Smooth muscle cell (in vitro differentiated cells): ENCODE data around the gene USP5. TPM values are rescaled to one million over a fixed set of nuclear protein-coding genes. Genes with fewer than 3 reads are reported as not detected.

Source experiments
- DNase-seq: peaks from one replicate; lab custom pipeline; 2025; ENCODE audit not compliant: unreplicated experiment; lab: John Stamatoyannopoulos, UW
- H2AFZ ChIP-seq: fragments of 200-600 bp; sonication (generic); 2 replicates; pipeline ENCODE4 v1.6.0; 2016; ENCODE audit warnings: antibody characterized with exemption, low read depth, mild to moderate bottlenecking
- H3F3A ChIP-seq: fragments of 200-600 bp; sonication (generic); 2 replicates; pipeline ENCODE4 v1.6.0; 2017; ENCODE audit warnings: antibody characterized with exemption, low read depth
- H3K27ac ChIP-seq: fragments of 200-600 bp; sonication (generic); 2 replicates; pipeline ENCODE4 v1.5.1; 2016; ENCODE audit warnings: low read depth, mild to moderate bottlenecking
- H3K27me3 ChIP-seq: fragments of 200-600 bp; sonication (generic); 2 replicates; pipeline ENCODE4 v1.6.1; 2016; ENCODE audit warnings: low read depth, mild to moderate bottlenecking
- H3K36me3 ChIP-seq: fragments of 200-600 bp; sonication (generic); 2 replicates; pipeline ENCODE4 v1.5.1; 2016; ENCODE audit warnings: low read depth
- H3K4me1 ChIP-seq: fragments of 200-600 bp; sonication (generic); 2 replicates; pipeline ENCODE4 v1.5.1; 2016; ENCODE audit warnings: low read depth
- H3K4me2 ChIP-seq: fragments of 200-600 bp; sonication (generic); 2 replicates; pipeline ENCODE4 v1.6.0; 2016; ENCODE audit warnings: mild to moderate bottlenecking
- H3K4me3 ChIP-seq: fragments of 200-600 bp; sonication (generic); 2 replicates; pipeline ENCODE4 v1.5.1; 2016; ENCODE audit warnings: mild to moderate bottlenecking
- H3K79me2 ChIP-seq: fragments of 200-600 bp; sonication (generic); 2 replicates; pipeline ENCODE4 v1.6.0; 2016; ENCODE audit warnings: low read depth, mild to moderate bottlenecking
- H3K9ac ChIP-seq: fragments of 200-600 bp; sonication (generic); 2 replicates; pipeline ENCODE4 v1.6.0; 2016; ENCODE audit warnings: low read depth
- H3K9me3 ChIP-seq: fragments of 200-600 bp; sonication (generic); replicated peaks from 2 replicates; pipeline ENCODE4 v1.5.1; 2016; ENCODE audit warnings: low read depth
- H4K20me1 ChIP-seq: fragments of 200-600 bp; sonication (generic); 2 replicates; pipeline ENCODE4 v1.6.0; 2016; ENCODE audit warnings: low read depth
- WGBS: methylation state at CpG from one replicate; pipeline ENCODE4 v1.1.7; 2016; ENCODE audit warnings: low lambda C conversion rate; 5-methylcytosine and 5-hydroxymethylcytosine counted together
- polyA plus RNA-seq: library from polyadenylated mRNA; unstranded; fragments of >200 nt; fragmentation: Nextera tagmentation; extraction: Ambion mirVana; gene quantifications from 2 replicates; pipeline ENCODE4 v1.2.1, GENCODE V29; 2016
- total RNA-seq: library from RNA; depleted of rRNA; stranded (reverse); fragments of >200 nt; gene quantifications from 2 replicates; pipeline ENCODE4 v1.2.3, GENCODE V29; 2014
- TF ChIP-seq, protein P1 (sequence below): fragments of 200-600 bp; sonication (generic); IDR thresholded peaks from 2 replicates; pipeline ENCODE4 v1.5.1; 2017; ENCODE audit warnings: borderline replicate concordance, mild to moderate bottlenecking, antibody characterized with exemption; ENCODE audit not compliant: insufficient read depth, poor library complexity, severe bottlenecking

The USP5 gene
- total and polyA plus RNA-seq, 2 experiments from 2014 or later = 51.3 to 64.9 TPM

DNA sequence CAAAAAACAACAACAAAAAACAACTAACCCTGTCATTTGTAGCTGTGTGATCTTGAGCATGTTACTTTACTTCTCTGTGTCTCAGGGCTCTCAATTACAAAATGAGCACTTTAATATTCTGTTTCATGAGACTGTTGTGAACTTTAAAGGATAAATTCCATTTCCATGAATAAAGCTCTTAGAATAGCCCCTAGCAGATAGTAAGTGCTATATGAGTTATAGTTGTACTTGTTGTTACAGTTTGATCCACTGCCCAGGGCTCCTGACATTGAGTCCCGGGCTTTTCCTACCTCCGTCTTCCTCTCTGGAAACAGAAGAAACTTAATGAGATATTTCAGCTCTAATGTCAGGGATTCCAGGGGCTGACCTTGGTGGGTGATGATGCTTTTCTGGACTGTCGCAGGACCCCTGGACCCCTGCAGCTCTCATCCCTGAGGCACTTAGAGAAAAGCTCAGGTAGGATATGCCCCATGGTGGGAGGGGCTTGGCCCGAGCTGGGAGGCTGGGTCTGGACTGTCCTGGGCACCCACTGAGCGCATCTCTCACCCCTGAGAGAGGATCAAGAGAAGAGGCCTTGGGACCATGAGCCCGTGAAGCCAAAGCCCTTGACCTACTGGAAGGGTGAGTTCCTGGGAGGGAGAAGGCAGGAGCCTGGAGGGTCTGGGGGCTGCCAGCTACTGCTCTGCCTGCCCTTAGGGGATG, 18.6 kb upstream of the USP5 start:
- Histone ChIP-seq H3K36me3 (no peaks in the 10 kb centered on the region), H3K4me3 (no peak overlapping the region)
- TF ChIP-seq, protein P1, sequence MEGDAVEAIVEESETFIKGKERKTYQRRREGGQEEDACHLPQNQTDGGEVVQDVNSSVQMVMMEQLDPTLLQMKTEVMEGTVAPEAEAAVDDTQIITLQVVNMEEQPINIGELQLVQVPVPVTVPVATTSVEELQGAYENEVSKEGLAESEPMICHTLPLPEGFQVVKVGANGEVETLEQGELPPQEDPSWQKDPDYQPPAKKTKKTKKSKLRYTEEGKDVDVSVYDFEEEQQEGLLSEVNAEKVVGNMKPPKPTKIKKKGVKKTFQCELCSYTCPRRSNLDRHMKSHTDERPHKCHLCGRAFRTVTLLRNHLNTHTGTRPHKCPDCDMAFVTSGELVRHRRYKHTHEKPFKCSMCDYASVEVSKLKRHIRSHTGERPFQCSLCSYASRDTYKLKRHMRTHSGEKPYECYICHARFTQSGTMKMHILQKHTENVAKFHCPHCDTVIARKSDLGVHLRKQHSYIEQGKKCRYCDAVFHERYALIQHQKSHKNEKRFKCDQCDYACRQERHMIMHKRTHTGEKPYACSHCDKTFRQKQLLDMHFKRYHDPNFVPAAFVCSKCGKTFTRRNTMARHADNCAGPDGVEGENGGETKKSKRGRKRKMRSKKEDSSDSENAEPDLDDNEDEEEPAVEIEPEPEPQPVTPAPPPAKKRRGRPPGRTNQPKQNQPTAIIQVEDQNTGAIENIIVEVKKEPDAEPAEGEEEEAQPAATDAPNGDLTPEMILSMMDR = no peak

DNA sequence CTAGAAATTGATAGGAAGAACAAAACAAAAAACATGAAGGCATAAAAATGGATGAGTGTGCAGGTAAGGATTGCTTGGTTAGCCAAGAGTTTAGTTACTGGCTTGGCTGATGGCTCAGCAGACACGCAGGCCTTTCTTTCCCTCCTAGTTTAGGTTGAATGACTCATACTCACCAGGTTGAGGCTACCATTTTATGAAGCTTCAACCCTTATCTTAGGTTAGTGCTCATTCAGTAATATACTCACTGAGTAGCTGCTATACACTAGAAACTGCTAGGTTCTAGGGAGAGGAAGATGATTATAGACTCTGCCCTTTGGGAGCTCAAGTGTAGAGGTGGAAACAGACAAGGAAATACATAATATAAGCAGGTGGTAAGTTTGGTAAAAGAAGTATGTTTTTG, 17.7 kb upstream of the USP5 start:
- no peak overlapping the region for H2AFZ ChIP-seq
- H3K4me1 ChIP-seq = peaks cover 5% of the 10 kb centered on the region
- H3K4me2 ChIP-seq = no peak overlapping the region
- TF ChIP-seq, protein P1 = no peak
- no peak overlapping the region for H3K9ac ChIP-seq
- no peaks in the 10 kb centered on the region for H3K79me2 ChIP-seq
- peaks cover 9% of the 10 kb centered on the region for H4K20me1 ChIP-seq
- DNase-seq = no peak
- no peaks in the 10 kb centered on the region for H3F3A ChIP-seq
- no peak overlapping the region for H3K27ac ChIP-seq
- H3K4me3 ChIP-seq = no peak overlapping the region
- no peaks in the 10 kb centered on the region for H3K9me3 ChIP-seq
- H3K36me3 ChIP-seq = no peaks in the 10 kb centered on the region
- no peaks in the 10 kb centered on the region for H3K27me3 ChIP-seq
- WGBS = 68% methylated on average over 1 of the region's 1 CpG

More for the DNA sequence above, 18.6 kb upstream of the USP5 start:
- Histone ChIP-seq H3K27me3 (no peaks in the 10 kb centered on the region), H3K4me1 (peaks cover 5% of the 10 kb centered on the region), H3F3A (no peaks in the 10 kb centered on the region), H4K20me1 (peaks cover 8% of the 10 kb centered on the region), H2AFZ (no peak overlapping the region), H3K27ac (no peak overlapping the region), H3K9ac (no peak overlapping the region), H3K9me3 (no peaks in the 10 kb centered on the region), H3K79me2 (peaks cover 5% of the 10 kb centered on the region), H3K4me2 (no peak overlapping the region)
- WGBS = 96% methylated on average over 6 of the region's 6 CpGs
- DNase-seq = no peak

DNA sequence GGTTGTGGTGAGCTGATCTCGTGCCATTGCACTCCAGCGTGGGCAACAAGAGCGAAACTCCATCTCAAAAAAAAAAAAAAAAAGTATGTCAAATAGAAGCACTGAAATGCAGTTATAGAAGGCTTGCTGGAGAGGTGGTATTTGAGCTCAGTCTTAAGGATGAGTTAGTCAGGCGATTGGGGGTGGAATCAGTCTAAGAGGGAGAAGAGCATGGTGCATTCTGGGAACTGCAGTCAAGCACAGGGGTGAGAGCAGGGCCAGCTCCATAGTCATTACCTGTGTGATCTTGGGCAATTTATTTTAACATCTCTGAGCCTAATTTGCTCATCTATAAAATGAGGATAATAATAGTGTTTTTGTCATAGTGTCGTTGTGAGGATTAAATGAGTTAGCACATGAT, 17.1 kb upstream of the USP5 start:
- no peaks in the 10 kb centered on the region for H3K79me2 ChIP-seq
- H3K36me3 ChIP-seq = no peaks in the 10 kb centered on the region
- no peak overlapping the region for H3K4me2 ChIP-seq
- peaks cover 14% of the 10 kb centered on the region for H4K20me1 ChIP-seq
- TF ChIP-seq, protein P1 = no peak
- H3K9ac ChIP-seq = no peak overlapping the region
- H3K4me1 ChIP-seq = peaks cover 8% of the 10 kb centered on the region
- no peaks in the 10 kb centered on the region for H3K9me3 ChIP-seq
- H2AFZ ChIP-seq = no peak overlapping the region
- WGBS = 91% methylated on average over 5 of the region's 5 CpGs
- H3K27me3 ChIP-seq = no peaks in the 10 kb centered on the region
- H3F3A ChIP-seq = no peaks in the 10 kb centered on the region
- no peak overlapping the region for H3K27ac ChIP-seq
- no peak overlapping the region for H3K4me3 ChIP-seq
- DNase-seq = no peak

DNA sequence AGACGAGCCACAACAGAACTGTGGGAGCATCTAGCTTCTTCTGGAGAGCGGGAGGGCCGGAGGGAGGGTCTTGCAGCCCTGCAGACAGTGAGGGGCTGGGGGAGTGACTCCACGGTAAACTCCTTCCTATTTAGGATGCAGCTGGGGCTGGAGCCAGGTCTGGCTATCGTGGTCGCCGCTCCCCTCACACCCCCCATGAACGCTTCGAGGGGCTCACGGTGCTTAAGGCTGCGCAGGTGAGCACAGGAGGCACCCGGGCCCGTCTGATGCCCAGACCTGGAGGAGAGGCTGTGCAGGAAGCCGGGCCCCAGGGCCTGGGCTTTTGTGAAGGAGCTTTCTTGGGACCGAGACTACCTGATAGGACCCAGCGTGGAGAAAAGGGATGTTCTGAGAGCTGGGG, 15.1 kb upstream of the USP5 start:
- Histone ChIP-seq H3K4me2 (no peak overlapping the region), H3K27ac (no peak overlapping the region), H2AFZ (no peak overlapping the region), H3K9ac (no peak overlapping the region), H3F3A (no peaks in the 10 kb centered on the region), H3K9me3 (no peaks in the 10 kb centered on the region), H3K36me3 (no peaks in the 10 kb centered on the region), H3K4me1 (peaks cover 11% of the 10 kb centered on the region), H3K4me3 (no peak overlapping the region), H4K20me1 (peaks cover 10% of the 10 kb centered on the region), H3K27me3 (no peaks in the 10 kb centered on the region), H3K79me2 (no peaks in the 10 kb centered on the region)
- no peak for DNase-seq
- WGBS = 93% methylated on average over 16 of the region's 16 CpGs
- TF ChIP-seq, protein P1 = no peak
